ENCODE measurements around the gene C6orf136.

- TF ChIP-seq ESRRA (IDR thresholded peaks at IDR 0.05; ENCODE audit: low read length) (no peak), POLR2AphosphoS5 (IDR thresholded peaks at IDR 0.05; ENCODE audit: low read length) (no peak), GABPA (IDR thresholded peaks at IDR 0.05; ENCODE audit: low read depth) (no peak), SUZ12 (IDR thresholded peaks at IDR 0.05; ENCODE audit: unreplicated experiment) (no peak), ZZZ3 (IDR thresholded peaks at IDR 0.05; ENCODE audit: control insufficient read depth, insufficient read length, low read depth) (no peak), MAX (IDR thresholded peaks at IDR 0.05; ENCODE audit: low read depth, low read length) (no peak), TARDBP (IDR thresholded peaks at IDR 0.05; ENCODE audit: borderline replicate concordance) (no peak), POLR2A (IDR thresholded peaks at IDR 0.05; ENCODE audit: low read depth, low read length) (no peak), ATF3 (IDR thresholded peaks at IDR 0.05; ENCODE audit: borderline replicate concordance, extremely low read depth, low read depth, low read length) (no peak), ZBTB40 (IDR thresholded peaks at IDR 0.05; ENCODE audit: borderline replicate concordance) (no peak), RAD21 (IDR thresholded peaks at IDR 0.05; ENCODE audit: insufficient read depth, low read depth, low read length) (no peak), ZNF592 (IDR thresholded peaks at IDR 0.05) (no peak)
- TF ChIP-seq, protein P1, sequence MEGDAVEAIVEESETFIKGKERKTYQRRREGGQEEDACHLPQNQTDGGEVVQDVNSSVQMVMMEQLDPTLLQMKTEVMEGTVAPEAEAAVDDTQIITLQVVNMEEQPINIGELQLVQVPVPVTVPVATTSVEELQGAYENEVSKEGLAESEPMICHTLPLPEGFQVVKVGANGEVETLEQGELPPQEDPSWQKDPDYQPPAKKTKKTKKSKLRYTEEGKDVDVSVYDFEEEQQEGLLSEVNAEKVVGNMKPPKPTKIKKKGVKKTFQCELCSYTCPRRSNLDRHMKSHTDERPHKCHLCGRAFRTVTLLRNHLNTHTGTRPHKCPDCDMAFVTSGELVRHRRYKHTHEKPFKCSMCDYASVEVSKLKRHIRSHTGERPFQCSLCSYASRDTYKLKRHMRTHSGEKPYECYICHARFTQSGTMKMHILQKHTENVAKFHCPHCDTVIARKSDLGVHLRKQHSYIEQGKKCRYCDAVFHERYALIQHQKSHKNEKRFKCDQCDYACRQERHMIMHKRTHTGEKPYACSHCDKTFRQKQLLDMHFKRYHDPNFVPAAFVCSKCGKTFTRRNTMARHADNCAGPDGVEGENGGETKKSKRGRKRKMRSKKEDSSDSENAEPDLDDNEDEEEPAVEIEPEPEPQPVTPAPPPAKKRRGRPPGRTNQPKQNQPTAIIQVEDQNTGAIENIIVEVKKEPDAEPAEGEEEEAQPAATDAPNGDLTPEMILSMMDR (IDR thresholded peaks at IDR 0.05 in 2 of 3, conservative IDR thresholded peaks at IDR 0.05 in 1 of 3; ENCODE audit: control insufficient read depth in 2 of 3, extremely low read depth in 1 of 3, insufficient read depth in 1 of 3, low read depth in 3 of 3, low read length in 3 of 3) = no peak
Measured at GRCh38 chr6:30651143-30651542, 4.2 kb downstream of the C6orf136 start.
